ENCODE results near the gene WFIKKN1. TPM values are rescaled to one million over a fixed set of nuclear protein-coding genes. Genes with fewer than 3 reads are reported as not detected.

WFIKKN1 gene
- total RNA-seq, 1 donor from 2014 or later = 1.2 TPM

Other genes starting within 250 kb of the WFIKKN1 start
- gene PGAP6, start 249.0 kb upstream of the WFIKKN1 start, total RNA-seq = 55.8 TPM
- gene NME4, start 233.8 kb upstream of the WFIKKN1 start, total RNA-seq = 42.3 TPM
- 10.1 TPM for gene DECR2, start 229.1 kb upstream of the WFIKKN1 start, total RNA-seq
- 32.2 TPM for gene RAB11FIP3, start 205.3 kb upstream of the WFIKKN1 start, total RNA-seq
- gene CAPN15, start 103.3 kb upstream of the WFIKKN1 start, total RNA-seq = 44.3 TPM
- not detected for gene PRR35, start 70.6 kb upstream of the WFIKKN1 start, total RNA-seq
- gene NHLRC4, start 64.0 kb upstream of the WFIKKN1 start, total RNA-seq = 2.7 TPM
- gene PIGQ, start 61.0 kb upstream of the WFIKKN1 start, total RNA-seq = 68.9 TPM
- gene RAB40C, start 40.9 kb upstream of the WFIKKN1 start, total RNA-seq = 40.1 TPM
- gene METTL26, start 5.3 kb downstream of the WFIKKN1 start, total RNA-seq = 63.1 TPM
- gene MCRIP2, start 10.8 kb downstream of the WFIKKN1 start, total RNA-seq = 47.7 TPM
- 31.4 TPM for gene WDR90, start 18.4 kb downstream of the WFIKKN1 start, total RNA-seq
- 81.6 TPM for gene RHOT2, start 37.1 kb downstream of the WFIKKN1 start, total RNA-seq
- 2.0 TPM for gene RHBDL1, start 44.7 kb downstream of the WFIKKN1 start, total RNA-seq
- 86.0 TPM for gene STUB1, start 49.4 kb downstream of the WFIKKN1 start, total RNA-seq
- 43.2 TPM for gene JMJD8, start 53.3 kb downstream of the WFIKKN1 start, total RNA-seq
- gene WDR24, start 59.4 kb downstream of the WFIKKN1 start, total RNA-seq = 13.1 TPM
- gene FBXL16, start 74.8 kb downstream of the WFIKKN1 start, total RNA-seq = 11.0 TPM
- gene METRN, start 84.1 kb downstream of the WFIKKN1 start, total RNA-seq = 35.9 TPM
- 36.5 TPM for gene ANTKMT, start 90.2 kb downstream of the WFIKKN1 start, total RNA-seq
- gene CCDC78, start 95.5 kb downstream of the WFIKKN1 start, total RNA-seq = 26.1 TPM
- gene HAGHL, start 96.1 kb downstream of the WFIKKN1 start, total RNA-seq = 15.6 TPM
- gene CIAO3, start 110.0 kb downstream of the WFIKKN1 start, total RNA-seq = 24.3 TPM
- gene MSLN, start 129.7 kb downstream of the WFIKKN1 start, total RNA-seq = 42.6 TPM
- gene RPUSD1, start 157.4 kb downstream of the WFIKKN1 start, total RNA-seq = 16.3 TPM
- 11.3 TPM for gene CHTF18, start 157.6 kb downstream of the WFIKKN1 start, total RNA-seq
- not detected for gene GNG13, start 169.7 kb downstream of the WFIKKN1 start, total RNA-seq

All from lower lobe of right lung (tissue), 1 donor.